Astrocyte (in vitro differentiated cells and primary cell): ENCODE measurements around the gene TXLNB. TPM values are rescaled to one million over a fixed set of nuclear protein-coding genes. Genes with fewer than 3 reads are reported as not detected.

Source experiments
- DNase-seq: peaks from one replicate; pipeline ENCODE4 v3.0.0-alpha.2; 2010; ENCODE audit warnings: low read depth
- FAIRE-seq: peaks from 2 replicates; lab custom pipeline; 2011; peaks lifted over from hg19 to GRCh38; lab: Jason Lieb, UNC
- H2AFZ ChIP-seq: 2 replicates; pipeline ENCODE4 v1.6.0; 2012; ENCODE audit warnings: low read depth, low read length, inconsistent platforms
- H3K27ac ChIP-seq: 2 replicates; pipeline ENCODE4 v1.5.1; 2011; ENCODE audit warnings: low read depth, low read length, inconsistent platforms
- H3K27me3 ChIP-seq: 2 replicates; pipeline ENCODE4 v1.6.0; 2011; ENCODE audit warnings: low read length, inconsistent platforms; ENCODE audit not compliant: insufficient read depth
- H3K36me3 ChIP-seq: 2 replicates; pipeline ENCODE4 v1.5.1; 2011; ENCODE audit warnings: low read length, inconsistent platforms; ENCODE audit not compliant: insufficient read depth
- H3K4me1 ChIP-seq: 2 replicates; pipeline ENCODE4 v1.5.1; 2011; ENCODE audit warnings: low read length, inconsistent platforms; ENCODE audit not compliant: insufficient read depth
- H3K4me2 ChIP-seq: 2 replicates; pipeline ENCODE4 v1.6.0; 2012; ENCODE audit warnings: low read length, inconsistent platforms
- H3K4me3 ChIP-seq: 2 replicates; pipeline ENCODE4 v1.5.1; 2011; ENCODE audit warnings: low read depth, mild to moderate bottlenecking, low read length, inconsistent platforms; ENCODE audit not compliant: insufficient read depth
- H3K79me2 ChIP-seq: 2 replicates; pipeline ENCODE4 v1.6.0; 2012; ENCODE audit warnings: mild to moderate bottlenecking, low read length, inconsistent platforms; ENCODE audit not compliant: insufficient read depth
- H3K9ac ChIP-seq: 2 replicates; pipeline ENCODE4 v1.6.0; 2012; ENCODE audit warnings: mild to moderate bottlenecking, low read length, inconsistent platforms
- H3K9me3 ChIP-seq: 2 replicates; pipeline ENCODE4 v1.5.1; 2012; ENCODE audit warnings: low read depth, mild to moderate bottlenecking, low read length, inconsistent platforms; ENCODE audit not compliant: insufficient read depth
- H4K20me1 ChIP-seq: 2 replicates; pipeline ENCODE4 v1.6.0; 2012; ENCODE audit warnings: low read length, inconsistent platforms; ENCODE audit not compliant: insufficient read depth
- H3K27ac Mint-ChIP-seq: one replicate; pipeline ENCODE4 v1.8.0; 2021; ENCODE audit warnings: mild to moderate bottlenecking, mixed read lengths; ENCODE audit not compliant: unreplicated experiment
- H3K27me3 Mint-ChIP-seq: one replicate; pipeline ENCODE4 v1.8.0; 2021; ENCODE audit warnings: low read depth, mixed read lengths; ENCODE audit not compliant: unreplicated experiment
- H3K36me3 Mint-ChIP-seq: one replicate; pipeline ENCODE4 v1.8.0; 2021; ENCODE audit warnings: low read depth, mixed read lengths; ENCODE audit not compliant: unreplicated experiment
- H3K4me1 Mint-ChIP-seq: one replicate; pipeline ENCODE4 v1.8.0; 2021; ENCODE audit warnings: low read depth, mixed read lengths; ENCODE audit not compliant: unreplicated experiment
- H3K4me3 Mint-ChIP-seq: one replicate; pipeline ENCODE4 v1.8.0; 2021; ENCODE audit warnings: mild to moderate bottlenecking, moderate library complexity, mixed read lengths; ENCODE audit not compliant: unreplicated experiment
- H3K9me3 Mint-ChIP-seq: one replicate; pipeline ENCODE4 v1.8.0; 2021; ENCODE audit warnings: mild to moderate bottlenecking, mixed read lengths; ENCODE audit not compliant: unreplicated experiment
- CTCF ChIP-seq: IDR thresholded peaks from 2 replicates; pipeline ENCODE4 v1.5.1; 2011; ENCODE audit warnings: low read depth, mild to moderate bottlenecking, inconsistent platforms, low read length, moderate library complexity; ENCODE audit not compliant: insufficient read depth
- EZH2 ChIP-seq: IDR thresholded peaks from 2 replicates; pipeline ENCODE4 v1.6.1; 2012; ENCODE audit warnings: mild to moderate bottlenecking, low read length, inconsistent platforms; ENCODE audit not compliant: insufficient read depth
- total RNA-seq: library from RNA; stranded (reverse); gene quantifications from 2 replicates; pipeline ENCODE4 v1.2.1, GENCODE V29; 2021

TXLNB gene
- total RNA-seq, 1 donor from 2014 or later = 0.57 TPM

GRCh38 chr6:139205843-139206242 is 86.0 kb downstream of the TXLNB start:
- Mint-ChIP-seq H3K4me3 (no peak overlapping the region), H3K4me1 (no peaks in the 10 kb centered on the region), H3K27ac (no peak overlapping the region), H3K9me3 (peaks cover 28% of the 10 kb centered on the region), H3K27me3 (no peaks in the 10 kb centered on the region), H3K36me3 (peaks cover 4% of the 10 kb centered on the region)
- Histone ChIP-seq H2AFZ (no peak overlapping the region), H3K36me3 (no peaks in the 10 kb centered on the region), H3K9ac (no peak overlapping the region), H3K27ac (no peak overlapping the region), H3K9me3 (peaks cover 4% of the 10 kb centered on the region), H4K20me1 (no peaks in the 10 kb centered on the region), H3K79me2 (no peaks in the 10 kb centered on the region), H3K27me3 (no peaks in the 10 kb centered on the region), H3K4me1 (no peaks in the 10 kb centered on the region), H3K4me2 (no peak overlapping the region), H3K4me3 (no peak overlapping the region)
- no peak for DNase-seq
- FAIRE-seq = no peak
- TF ChIP-seq CTCF (no peak), EZH2 (no peak)

- Histone ChIP-seq H3K36me3 (no peaks in the 10 kb centered on the region), H3K79me2 (no peaks in the 10 kb centered on the region), H3K4me1 (no peaks in the 10 kb centered on the region), H3K9ac (no peak overlapping the region), H3K4me2 (no peak overlapping the region), H4K20me1 (no peaks in the 10 kb centered on the region), H3K4me3 (no peak overlapping the region), H3K9me3 (no peaks in the 10 kb centered on the region), H3K27ac (no peak overlapping the region), H3K27me3 (no peaks in the 10 kb centered on the region), H2AFZ (no peak overlapping the region)
- H3K4me3 Mint-ChIP-seq = no peak overlapping the region
- TF ChIP-seq EZH2 (no peak), CTCF (no peak)
- H3K27me3 Mint-ChIP-seq = no peaks in the 10 kb centered on the region
- H3K9me3 Mint-ChIP-seq = peaks cover 22% of the 10 kb centered on the region
- no peaks in the 10 kb centered on the region for H3K4me1 Mint-ChIP-seq
- DNase-seq (no peak), FAIRE-seq (no peak)
- no peak overlapping the region for H3K27ac Mint-ChIP-seq
- peaks cover 4% of the 10 kb centered on the region for H3K36me3 Mint-ChIP-seq
These were observed 86.8 kb downstream of the TXLNB start for GRCh38 chr6:139204978-139205377.

GRCh38 chr6:139201378-139201777 is 90.4 kb downstream of the TXLNB start:
- DNase-seq (no peak), FAIRE-seq (no peak)
- no peak overlapping the region for H2AFZ ChIP-seq
- H3K9me3 ChIP-seq = no peaks in the 10 kb centered on the region
- no peak overlapping the region for H3K9ac ChIP-seq
- no peaks in the 10 kb centered on the region for H3K4me1 ChIP-seq
- Mint-ChIP-seq H3K36me3 (no peaks in the 10 kb centered on the region), H3K4me3 (no peak overlapping the region), H3K27ac (no peak overlapping the region), H3K9me3 (peaks cover 3% of the 10 kb centered on the region), H3K27me3 (no peaks in the 10 kb centered on the region), H3K4me1 (no peaks in the 10 kb centered on the region)
- no peak overlapping the region for H3K4me3 ChIP-seq
- TF ChIP-seq CTCF = no peak
- H3K79me2 ChIP-seq = no peaks in the 10 kb centered on the region
- no peaks in the 10 kb centered on the region for H3K36me3 ChIP-seq
- H4K20me1 ChIP-seq = no peaks in the 10 kb centered on the region
- H3K27ac ChIP-seq = no peak overlapping the region
- H3K4me2 ChIP-seq = no peak overlapping the region
- H3K27me3 ChIP-seq = no peaks in the 10 kb centered on the region
